HG03135 (cell line): Measurements from ENCODE around the gene SULF2.

Experiments
- ATAC-seq: cut with Tn5 transposase; IDR thresholded peaks from one replicate; pipeline ENCODE4 v1.9.1; 2021; ENCODE audit warnings: mild to moderate bottlenecking, moderate library complexity; ENCODE audit not compliant: unreplicated experiment

Gene SULF2

GRCh38 chr20:47688385-47689381, 96.6 kb downstream of the SULF2 start:
- ATAC-seq = no peak

- ATAC-seq = no peak
These were observed 97.9 kb downstream of the SULF2 start for GRCh38 chr20:47687095-47687987.

GRCh38 chr20:47686545-47686944, 98.7 kb downstream of the SULF2 start:
- no peak for ATAC-seq

DNA sequence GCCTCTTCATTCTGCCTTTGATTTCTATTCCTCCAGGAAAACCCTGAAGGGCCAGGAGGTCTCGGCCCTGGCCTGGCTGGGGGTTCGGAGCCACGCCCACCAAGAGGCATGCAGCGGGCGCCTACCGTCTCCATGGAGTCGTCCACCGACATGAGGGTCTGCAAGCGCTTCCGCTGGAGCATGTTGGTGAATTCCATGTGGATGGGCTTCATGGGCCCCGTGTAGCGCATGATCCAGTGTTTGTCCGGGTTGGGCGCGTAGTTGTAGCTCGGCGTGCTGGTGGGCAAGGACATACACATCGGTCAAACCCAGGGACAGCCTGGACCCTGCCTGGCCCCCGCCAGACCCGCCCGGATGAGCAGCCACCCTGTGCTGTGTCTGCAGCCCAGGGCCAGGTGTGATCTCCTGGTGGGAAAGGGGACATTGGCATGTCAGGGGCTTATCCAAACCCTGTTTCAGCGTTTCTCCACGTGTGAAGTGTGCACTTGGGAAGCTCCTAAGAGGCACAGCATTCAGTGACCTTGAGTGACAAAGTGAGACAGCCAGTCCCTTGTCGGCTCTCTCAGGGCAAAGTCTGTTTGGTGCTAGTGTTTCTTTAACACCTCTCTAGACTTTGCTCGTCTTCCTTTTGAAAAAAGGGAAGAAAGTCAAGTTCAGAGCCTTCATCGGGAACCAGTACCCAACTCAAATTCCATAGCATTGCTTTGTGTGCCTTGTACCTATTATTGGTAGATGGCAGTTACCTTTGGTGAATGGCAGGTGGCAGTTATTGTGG, 100.8 kb downstream of the SULF2 start:
- no peak for ATAC-seq

DNA sequence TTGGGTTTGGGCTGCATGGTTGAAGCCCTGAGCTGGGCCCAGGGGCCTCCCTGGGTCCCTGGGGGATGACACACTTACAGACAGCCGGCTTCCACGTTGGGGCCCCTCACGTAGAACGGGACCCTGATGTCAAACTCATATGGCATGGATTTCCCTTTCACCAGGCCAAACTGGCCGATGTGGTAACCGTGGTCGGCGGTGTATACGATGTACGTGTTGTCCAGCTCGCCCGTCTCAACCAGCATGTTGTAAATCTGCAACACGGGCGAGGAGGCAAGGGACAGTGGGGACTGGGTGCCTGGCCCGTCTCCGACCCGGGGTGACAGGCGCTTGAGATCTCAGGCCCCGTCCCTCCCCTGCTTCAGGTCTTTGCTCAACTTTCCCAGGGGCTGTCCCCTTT, 102.4 kb downstream of the SULF2 start:
- no peak for ATAC-seq

DNA sequence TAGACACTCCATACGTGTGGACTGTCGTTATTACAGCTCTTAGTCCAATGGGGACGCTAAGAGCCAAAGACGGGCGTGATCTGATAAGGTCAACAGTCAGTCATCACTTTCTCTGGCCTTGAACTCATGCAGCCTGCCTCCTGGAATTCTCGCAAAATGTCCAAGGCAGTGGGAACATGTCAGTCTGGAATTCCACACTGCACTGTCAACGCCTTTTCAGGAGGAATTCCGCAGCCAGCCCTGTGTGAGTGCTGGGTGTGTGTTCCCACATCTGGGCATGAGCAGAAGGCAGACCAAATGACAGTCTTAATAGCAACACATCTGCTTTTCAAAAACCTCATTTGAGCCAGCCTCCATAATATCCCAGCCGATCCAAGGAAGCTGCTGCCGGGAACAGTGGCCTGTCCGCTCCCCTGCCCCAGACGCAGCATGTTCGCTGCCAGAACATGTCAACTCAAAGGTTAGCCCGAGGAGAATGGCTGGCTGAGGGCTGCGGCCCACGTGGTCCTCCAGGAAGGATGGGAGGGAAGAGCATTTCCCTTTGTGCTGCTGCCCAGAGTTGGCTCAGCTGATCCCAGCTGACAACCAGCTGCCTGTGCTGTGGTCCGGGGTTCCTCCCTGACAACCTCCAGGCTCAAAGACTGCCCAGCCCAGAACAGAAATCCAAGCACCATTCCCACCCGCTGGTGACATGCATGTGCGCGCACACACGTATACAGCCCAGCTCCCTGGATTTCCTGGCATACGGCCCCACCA, 103.1 kb downstream of the SULF2 start:
- ATAC-seq = no peak

GRCh38 chr20:47680804-47681529, 104.3 kb downstream of the SULF2 start:
- no peak for ATAC-seq

DNA sequence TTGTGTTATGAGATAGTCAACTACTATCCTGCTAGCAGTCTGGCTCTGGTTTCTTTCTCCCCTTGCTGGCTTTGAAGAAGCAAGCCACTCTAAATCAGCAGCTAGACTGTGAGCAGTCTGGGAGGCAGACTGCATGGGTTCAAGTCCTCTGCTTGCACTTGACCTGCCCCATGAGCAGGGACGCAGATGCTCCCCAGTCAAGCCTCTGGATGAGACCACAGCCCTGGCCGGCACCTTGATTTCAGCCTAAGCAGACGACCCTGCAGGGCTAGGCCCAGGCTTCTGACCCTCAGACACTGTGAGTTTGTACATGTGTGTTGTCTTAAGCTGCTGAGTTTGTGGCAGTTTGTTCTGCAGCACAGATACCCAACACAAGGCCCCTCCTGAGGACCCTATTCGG, 105.8 kb downstream of the SULF2 start:
- no peak for ATAC-seq

DNA sequence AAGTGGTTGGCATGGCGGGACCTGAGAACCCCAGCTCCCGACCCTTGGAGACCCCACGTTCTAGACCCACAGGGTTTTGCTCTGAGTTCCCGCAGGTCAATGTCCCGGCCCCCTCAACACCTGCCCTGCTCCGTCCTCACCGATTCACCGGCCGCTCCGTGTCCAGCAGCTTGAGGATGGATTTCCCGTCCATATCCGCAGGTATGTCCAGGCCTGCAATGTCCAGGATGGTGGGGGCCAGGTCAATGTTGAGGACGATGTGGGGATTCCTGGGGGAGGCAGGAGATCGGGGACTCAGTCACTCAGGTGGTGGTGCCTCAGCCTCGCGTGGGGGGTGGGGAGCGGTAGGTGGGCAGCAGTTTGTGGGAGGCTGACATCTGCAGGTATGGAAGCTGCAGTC, 106.7 kb downstream of the SULF2 start:
- no peak for ATAC-seq

- ATAC-seq = no peak
These were observed 107.4 kb downstream of the SULF2 start for GRCh38 chr20:47677635-47678453.

DNA sequence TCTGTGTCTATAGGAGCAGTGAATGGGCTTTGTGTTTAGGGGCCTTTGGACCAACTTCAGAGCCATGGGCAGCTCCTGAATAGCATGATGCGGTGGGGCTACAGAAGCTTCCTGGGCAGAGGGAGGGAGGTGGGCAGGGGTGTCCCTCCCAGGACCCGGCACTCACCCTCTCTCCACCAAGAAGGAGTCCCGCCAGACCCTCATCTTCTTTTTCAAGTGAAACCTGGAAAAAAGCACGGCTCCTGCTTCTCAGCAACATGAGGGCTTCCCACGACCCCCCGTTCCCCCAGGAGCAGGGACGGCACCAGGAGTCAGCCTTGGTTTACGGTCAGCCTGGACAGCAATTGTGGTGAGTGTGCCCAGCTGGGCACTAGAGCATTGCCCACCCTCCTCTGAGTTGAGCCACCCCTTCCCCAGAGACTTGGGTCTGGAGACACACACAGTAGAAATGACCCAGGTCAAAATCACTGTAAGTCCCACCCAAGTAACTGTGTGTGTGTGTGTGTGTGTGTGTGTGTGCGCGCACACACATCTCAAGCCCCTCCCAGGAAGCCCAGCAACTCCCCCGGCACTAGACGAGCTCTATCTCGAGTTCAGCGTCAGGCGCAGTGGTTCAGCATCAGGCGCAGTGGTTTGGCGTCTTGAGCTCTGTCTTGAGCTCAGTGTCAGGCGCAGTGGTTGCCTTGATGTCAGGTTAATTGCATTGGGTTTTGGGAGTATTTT, 108.2 kb downstream of the SULF2 start:
- no peak for ATAC-seq

DNA sequence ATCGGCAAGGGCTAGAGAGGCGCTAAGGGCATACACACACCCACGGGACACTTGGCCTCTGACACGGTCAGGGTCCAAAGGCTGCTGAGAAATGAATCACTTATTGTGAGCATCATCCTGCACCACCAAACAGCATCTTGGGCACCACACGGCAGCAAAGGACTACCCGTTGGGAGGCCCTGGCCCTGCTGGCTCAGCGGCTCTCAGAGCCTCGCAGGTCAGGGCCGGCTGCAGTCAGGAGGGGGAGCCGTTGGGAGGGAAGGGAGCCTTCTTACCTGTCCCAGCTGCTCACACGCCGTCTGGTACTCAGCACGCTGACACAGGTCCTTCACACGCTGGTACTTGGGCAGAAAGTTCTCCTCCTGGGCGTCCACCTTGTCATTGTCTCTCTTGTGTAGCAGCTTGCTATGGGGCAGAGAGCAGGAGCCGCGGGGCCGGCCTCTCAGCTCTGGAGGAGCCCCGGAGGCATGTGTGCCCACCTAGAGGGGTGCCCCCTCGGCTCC, 109.0 kb downstream of the SULF2 start:
- no peak for ATAC-seq

- ATAC-seq = no peak
These were observed 109.8 kb downstream of the SULF2 start for GRCh38 chr20:47675190-47676142.

DNA sequence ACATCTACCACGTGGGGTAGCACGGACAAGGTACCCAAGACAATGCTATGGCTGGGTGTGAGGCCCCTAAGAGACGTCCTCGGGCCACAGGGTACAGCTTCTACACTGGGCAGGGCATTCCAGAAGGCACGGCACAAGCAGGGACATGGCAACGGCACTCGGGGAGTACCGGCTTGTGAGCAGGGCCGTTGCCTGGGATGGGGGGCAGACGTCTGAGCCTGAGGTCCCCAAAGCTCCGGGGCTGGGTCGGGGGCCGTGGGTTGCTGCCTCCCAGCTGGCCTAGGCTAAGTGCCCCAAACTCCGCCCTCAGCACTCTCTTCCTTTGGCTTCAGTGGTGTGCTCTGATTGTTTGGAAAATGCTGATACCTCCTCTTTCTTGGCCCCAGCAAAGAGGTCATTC, 110.6 kb downstream of the SULF2 start:
- no peak for ATAC-seq

GRCh38 chr20:47674145-47674544, 111.1 kb downstream of the SULF2 start:
- ATAC-seq = no peak

DNA sequence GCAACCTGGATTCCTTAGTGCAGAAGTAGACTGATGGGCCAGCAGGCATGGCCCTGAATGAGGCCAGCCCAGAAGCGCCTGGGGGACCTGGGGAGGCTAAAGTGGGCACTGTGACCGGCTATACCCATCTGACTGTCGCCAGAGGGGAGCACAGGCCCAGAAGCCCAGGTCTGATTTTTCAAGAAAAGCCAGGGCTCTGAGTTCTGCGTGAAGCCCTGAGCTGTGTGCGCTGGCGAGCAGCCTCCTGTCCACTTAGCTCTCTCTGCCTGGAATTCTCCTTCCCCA, 111.7 kb downstream of the SULF2 start:
- ATAC-seq = no peak
